Fibroblast of peridontal ligament (primary cell): ENCODE results near the gene SPDEF.

Source experiments
- DNase-seq: peaks from one replicate; pipeline ENCODE4 v3.0.0-alpha.2; 2010; ENCODE audit errors: extremely low read depth

The SPDEF gene

DNA sequence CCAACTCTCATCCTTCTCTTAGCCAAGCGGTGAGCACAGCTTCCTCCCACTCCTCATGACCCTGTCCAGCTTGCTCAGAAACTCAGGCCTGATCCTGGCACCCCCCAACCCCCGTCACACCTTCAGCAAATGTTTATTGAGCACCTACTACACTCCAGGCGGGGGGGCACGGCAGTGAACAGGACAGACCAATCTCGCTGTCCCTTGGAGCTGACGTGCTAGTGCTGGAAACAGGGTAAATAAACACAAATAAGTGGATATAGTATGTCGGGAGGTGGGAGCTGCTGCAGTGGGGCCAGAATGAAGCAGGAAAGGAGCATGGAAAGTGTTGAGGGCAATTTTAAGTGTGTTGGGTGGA is 7.4 kb upstream of the SPDEF start:
- no peak for DNase-seq

GRCh38 chr6:34562861-34563512 is 6.9 kb upstream of the SPDEF start:
- DNase-seq: no peak

GRCh38 chr6:34562350-34562749 is 6.2 kb upstream of the SPDEF start:
- DNase-seq: no peak

GRCh38 chr6:34561227-34561530 is 5.0 kb upstream of the SPDEF start:
- no peak for DNase-seq

- DNase-seq: peak; percentile 7
Measured at GRCh38 chr6:34560366-34561226, 4.5 kb upstream of the SPDEF start.

DNA sequence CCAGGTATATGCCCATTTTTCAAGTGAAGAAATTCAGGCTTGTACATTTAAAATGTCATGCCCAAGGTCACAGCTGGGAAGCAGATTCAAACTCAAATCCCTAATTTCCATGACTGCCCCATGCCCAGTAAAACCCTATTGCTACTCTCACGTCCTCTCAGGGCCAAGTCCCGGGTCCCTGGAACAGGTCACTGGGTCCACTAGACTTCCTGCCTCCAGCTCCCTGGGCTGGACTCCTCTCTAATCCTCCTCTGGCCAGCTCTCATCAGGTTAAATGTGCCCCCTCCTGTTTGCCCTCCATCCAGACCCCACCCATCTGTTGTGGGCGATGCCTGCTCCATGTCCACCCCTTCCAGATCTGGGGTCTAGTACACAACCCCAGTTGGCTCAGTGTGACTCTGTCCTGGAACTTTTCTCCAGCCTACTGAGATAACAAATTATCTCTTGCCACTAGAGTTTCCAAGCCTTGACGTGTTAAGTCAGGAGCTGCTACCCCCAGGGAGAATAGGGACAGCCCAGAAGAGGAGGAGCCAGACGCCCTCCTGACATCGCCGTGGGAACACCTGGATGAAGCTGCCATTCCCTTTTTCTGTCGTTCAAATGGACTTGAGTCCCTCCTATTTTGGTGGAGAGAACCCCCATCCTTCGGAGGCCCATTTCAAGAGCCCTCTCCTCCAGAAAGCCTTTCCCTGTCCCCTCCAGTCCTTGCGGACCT is 3.7 kb upstream of the SPDEF start:
- no peak for DNase-seq

DNA sequence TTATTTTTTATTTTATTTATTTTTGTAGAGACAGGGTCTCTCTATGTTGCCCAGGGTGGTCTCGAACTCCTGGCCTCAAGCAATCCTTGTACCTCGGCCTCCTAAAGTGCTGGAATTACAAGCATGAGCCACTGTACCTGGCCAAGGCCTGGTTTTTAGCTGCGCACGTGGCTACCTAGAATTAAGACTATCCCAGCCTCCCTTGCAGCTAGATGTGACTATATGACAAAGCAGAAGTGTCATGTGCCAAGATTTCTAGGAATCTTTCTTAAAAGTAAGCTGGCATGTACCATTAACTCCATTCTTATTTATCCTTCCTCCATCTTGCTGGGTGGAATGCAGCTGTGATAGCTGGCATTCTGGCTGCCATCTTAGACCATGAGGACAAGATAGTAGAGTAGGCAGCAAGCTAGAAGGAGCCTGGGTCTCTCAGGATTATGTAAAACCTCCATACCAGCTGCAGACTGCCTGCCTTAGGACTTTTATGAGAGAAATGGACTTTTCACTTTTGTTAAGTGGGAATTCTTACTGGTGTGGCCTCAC is 2.1 kb upstream of the SPDEF start:
- no peak for DNase-seq

DNA sequence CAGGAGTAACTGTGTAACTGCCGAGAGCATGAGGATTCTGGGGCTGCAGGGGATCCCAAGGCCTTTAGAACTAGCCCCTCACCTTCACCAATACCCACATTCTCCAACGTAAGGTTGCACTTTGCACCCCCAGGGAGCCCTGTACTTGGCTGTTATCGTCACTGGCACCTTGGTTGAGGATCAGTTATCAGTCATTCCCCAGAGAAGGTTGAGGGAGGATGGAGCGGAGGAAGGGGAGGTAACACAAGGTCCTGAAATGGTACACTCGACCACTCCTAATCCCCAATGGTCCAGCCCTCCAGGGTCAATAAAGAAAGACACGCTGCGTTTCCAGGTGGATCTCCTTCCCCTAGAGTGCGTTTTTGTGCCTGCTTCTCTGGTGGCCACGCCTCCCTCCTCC is 1.1 kb upstream of the SPDEF start:
- DNase-seq: no peak

DNA sequence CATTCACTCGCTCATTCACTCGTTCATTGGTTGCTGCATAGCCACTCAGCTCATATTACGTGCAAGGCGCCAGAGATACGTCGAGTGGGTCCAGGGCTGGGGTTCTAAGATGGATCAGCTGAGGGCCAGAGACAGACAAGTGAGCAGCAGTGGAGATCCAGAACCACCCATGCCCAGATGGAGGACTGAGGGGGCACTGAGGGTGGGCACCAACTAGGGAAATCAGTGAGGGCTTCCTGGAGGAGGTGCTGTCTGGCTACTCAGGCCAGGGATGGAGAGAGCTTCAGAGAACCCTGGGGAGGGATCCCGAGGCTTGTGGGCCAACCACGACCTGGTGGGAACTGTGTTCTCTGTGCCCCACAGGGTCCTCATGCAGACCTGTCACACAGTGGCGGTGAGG is 364 bp upstream of the SPDEF start:
- no peak for DNase-seq

GRCh38 chr6:34555328-34555727 is 801 bp downstream of the SPDEF start:
- DNase-seq: no peak

GRCh38 chr6:34555007-34555322 is 1.2 kb downstream of the SPDEF start:
- no peak for DNase-seq

- DNase-seq: no peak
Measured at GRCh38 chr6:34554291-34555006, 1.7 kb downstream of the SPDEF start.

DNA sequence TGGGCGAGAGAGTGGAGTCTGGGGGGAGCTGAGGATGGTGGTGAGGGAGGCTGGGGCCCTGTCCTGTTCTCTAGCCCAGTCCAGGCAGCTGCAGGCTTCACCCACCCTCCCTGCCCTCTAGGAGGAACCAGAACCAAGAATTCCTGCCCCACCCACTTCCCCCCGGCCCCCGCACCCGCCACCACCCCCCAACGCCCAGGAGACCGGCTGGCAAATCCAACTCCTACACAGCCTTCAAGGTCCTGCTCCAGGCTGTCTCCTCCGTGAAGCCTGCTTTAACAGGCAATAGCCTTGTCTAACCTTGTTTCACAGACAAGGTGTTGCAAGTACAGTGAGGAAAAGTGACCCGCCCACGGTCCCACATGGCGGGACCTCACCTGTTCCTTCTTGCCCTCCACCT is 2.4 kb downstream of the SPDEF start:
- no peak for DNase-seq

DNA sequence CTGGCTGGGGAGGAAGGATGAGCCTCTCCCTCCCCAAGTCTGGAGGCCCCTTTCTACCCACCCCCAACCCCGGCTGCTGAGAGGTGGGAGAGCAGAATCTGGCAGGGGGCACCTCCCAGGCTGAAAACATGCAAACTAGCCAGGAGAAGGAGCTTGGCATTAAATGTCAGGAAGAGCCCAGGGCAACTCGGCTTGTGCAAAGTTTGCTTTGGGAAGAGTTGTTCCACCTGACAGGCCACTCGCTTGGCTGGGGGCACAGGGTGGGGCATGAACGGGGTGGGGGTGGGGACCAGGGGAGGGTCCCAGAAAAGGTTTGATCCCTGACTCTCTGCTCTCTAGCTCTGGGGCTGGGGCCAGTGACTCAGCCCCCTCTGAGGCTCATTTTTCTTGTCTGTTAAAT is 3.0 kb downstream of the SPDEF start:
- no peak for DNase-seq

- no peak for DNase-seq
Measured at GRCh38 chr6:34552620-34553019, 3.5 kb downstream of the SPDEF start.

DNA sequence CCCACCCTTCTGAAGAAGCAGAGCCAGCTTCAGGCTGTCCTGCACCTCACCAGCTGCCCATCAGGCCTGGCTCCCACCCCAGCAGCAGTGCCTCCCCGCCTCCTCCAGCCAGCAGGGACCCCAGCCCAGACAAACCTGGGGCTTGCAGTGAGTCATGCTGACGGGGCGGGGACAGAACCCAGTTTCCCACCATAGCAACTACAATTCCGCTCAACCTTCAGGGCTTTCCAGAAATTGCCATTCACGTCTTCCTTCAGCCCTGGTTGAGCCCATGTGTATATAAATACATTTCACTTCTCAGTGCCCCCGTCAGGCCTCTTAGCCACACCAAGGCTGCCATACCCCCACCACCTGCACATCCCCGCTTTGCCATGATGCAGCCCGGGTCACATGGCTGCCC is 4.4 kb downstream of the SPDEF start:
- DNase-seq: no peak

DNA sequence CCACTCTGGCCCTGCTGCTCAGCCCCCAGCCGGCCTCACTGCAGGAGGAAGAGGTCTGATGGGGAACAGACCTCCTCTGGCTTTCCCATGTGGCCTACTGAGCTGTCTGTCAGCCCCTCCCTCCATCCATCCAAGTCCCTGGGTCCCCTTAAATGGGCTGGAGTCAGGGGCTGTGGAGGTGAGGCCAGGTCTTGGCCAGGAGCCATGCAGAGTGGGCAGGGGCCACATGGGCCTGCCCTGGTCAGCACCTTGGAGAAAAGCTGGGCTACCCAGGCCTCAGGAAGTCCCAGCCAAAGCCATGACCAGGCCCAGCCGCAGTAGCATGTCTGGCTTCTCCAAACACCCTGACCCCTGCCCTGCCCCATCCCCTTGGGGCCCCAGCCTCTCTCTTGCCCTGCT is 6.3 kb downstream of the SPDEF start:
- no peak for DNase-seq

DNA sequence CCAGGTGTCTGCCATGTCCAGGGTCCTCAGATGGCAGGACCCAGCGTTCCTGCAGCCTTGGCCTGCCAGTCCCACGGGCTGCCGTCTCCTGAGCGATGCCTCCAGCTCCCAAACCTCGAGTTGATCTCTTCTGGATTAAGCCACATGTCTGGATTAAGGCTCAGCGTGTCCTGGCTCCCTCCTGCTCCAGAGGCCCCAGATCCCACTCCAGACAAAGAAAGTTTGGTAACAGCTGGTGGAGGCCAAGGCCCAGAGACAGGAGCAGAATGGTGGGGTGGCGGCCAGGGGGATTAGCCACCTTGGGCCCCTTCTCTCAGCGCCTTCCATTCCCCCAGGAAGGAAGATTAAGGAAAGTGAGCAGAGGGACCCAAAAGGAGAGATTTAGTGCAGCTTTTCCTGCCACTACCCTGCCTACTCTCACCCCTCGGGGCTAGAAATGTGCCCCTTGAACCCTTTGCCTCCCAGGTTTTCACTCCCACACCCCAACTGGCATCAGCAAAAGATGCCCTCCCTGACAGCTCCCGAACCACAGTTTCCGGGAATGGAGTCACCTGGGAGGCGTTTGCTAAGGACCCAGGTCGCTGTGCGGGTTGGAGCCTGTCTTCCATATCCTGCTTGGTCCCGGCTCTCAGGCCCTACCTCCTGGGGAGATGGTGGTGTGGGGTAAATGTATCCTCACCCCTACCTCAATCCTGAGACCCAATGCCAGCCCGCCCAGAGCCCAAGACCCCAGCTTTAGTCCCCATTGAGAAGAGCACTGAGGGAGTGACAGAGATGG is 6.9 kb downstream of the SPDEF start:
- DNase-seq: no peak

DNA sequence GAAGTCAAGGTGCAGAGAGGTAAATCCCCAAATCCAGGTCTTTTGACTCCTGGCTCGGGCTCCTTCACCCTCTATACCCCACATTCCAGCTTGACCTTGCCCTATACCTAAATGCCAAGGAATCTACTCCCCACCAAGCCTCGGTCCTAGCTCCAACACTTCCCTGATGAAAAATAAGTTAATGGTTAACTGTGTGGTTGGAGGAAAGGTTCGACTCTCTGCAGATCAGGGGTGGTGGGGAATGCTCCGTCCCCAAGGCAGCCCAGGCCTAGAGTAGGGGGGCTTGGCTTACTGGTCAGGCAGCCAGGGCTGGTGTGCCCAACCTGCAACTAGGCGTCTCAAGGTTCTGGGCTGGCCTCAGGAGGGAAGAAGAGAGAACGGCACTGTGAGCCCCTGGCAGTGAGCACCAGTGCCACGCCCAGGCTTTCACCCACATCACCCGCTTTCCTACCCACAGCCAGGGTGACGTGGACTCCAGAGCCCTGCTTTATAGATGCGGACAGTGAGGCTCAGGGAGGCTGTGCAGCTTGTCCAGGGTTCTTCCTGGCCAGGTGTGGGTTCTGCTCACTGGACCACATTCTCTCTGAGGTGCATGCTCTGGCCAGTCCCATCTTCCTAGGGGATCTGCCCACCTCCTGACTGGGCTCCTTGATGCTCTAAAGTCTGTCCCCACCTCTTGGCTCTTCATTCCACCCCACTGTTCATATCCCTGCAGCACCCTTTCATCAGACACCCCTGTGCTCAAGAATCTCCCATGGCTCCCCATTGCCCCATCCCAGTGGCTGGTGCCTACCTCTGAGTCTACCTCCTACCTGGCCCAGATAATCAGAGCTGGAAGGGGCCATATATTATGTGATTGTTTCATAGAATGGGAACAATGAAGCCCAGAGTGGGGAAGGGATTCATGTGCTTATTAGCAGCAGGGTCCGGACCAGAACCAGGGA is 8.2 kb downstream of the SPDEF start:
- DNase-seq: no peak

GRCh38 chr6:34546551-34547321 is 9.4 kb downstream of the SPDEF start:
- peak; percentile 7 for DNase-seq
